ENCODE measurements around the gene E2F2.

E2F2 gene

DNA sequence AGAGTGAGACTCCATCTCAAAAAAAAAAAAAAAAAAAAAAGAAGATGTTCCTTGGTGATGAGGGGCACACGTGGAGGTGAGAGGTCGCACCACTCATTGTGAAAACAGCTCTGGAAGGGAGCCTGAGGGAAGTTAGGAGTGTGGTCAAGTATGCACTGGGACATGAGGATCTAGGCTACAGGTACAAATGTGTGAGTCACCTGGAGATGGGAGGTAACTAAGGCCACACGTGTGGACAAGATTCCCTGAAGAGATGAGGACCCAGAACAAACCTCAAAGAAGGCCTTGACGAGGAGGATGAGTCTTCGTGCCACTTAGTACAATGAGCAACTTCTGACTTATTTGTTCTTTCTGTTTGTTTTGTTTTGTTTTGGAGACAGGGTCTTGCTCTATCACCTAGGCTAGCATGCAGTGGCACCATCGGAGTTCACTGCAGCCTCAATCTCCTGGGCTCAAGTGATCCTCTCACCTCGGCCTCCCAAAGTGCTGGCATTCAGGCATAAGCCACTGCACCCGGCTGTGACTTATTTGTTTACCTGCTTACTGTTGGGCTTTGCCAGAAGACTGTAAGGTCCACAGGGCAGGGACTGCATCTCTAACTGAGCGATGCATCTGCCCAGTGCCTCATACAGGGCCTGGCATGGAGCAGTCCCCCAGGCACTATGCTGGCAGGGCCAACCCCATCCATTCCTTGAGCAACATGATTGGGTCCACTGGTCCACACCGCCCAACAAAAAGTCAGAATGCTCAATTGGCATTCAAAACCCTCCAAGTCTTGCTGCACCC is 53.5 kb downstream of the E2F2 start:
- no peaks in the 10 kb centered on the region for H3K27me3 ChIP-seq
- H3K4me1 ChIP-seq, result peaks cover 0 to 40% (median 17%) of the 10 kb centered on the region in 4 donors
- no peaks in the 10 kb centered on the region for H3K9me3 ChIP-seq
- TF ChIP-seq, protein P1, sequence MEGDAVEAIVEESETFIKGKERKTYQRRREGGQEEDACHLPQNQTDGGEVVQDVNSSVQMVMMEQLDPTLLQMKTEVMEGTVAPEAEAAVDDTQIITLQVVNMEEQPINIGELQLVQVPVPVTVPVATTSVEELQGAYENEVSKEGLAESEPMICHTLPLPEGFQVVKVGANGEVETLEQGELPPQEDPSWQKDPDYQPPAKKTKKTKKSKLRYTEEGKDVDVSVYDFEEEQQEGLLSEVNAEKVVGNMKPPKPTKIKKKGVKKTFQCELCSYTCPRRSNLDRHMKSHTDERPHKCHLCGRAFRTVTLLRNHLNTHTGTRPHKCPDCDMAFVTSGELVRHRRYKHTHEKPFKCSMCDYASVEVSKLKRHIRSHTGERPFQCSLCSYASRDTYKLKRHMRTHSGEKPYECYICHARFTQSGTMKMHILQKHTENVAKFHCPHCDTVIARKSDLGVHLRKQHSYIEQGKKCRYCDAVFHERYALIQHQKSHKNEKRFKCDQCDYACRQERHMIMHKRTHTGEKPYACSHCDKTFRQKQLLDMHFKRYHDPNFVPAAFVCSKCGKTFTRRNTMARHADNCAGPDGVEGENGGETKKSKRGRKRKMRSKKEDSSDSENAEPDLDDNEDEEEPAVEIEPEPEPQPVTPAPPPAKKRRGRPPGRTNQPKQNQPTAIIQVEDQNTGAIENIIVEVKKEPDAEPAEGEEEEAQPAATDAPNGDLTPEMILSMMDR (IDR thresholded peaks at IDR 0.05), result no peak
- intact Hi-C loops (cut with DNase I; ENCODE audit: low total_unique reads), result no loop called here
- no peaks in the 10 kb centered on the region for H3K36me3 ChIP-seq
- no peak for DNase-seq
- no peak overlapping the region for H3K27ac ChIP-seq
- no peak overlapping the region for H3K4me3 ChIP-seq

DNA sequence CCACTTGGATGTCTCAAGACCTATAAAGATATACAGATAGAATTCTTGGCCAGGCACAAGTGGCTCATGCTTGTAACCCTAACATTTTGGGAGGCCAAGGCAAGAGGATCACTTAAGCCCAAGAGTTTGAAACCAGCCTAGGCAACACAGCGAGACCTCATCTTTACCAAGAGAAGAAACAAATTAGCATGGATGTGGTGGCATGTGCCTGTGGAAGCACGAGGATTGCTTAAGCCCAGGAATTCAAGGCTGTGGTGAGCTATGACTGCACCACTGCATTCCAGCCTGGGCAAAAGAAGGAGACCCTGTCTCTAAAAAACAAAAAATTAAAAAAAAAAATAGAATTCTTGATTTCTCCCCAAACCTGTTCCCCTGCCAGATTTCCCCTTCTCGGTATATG is 55.4 kb downstream of the E2F2 start:
- Histone ChIP-seq H3K4me1 (peaks cover 0 to 35% (median 20%) of the 10 kb centered on the region in 4 donors), H3K27ac (peak overlapping the region in 1 of 2 donors; percentile 10), H3K9me3 (no peaks in the 10 kb centered on the region), H3K4me3 (no peak overlapping the region), H3K27me3 (no peaks in the 10 kb centered on the region), H3K36me3 (no peaks in the 10 kb centered on the region)
- intact Hi-C loops (cut with DNase I; ENCODE audit: low total_unique reads), result no loop called here
- TF ChIP-seq, protein P1 (IDR thresholded peaks at IDR 0.05), result no peak
- DNase-seq, result no peak

DNA sequence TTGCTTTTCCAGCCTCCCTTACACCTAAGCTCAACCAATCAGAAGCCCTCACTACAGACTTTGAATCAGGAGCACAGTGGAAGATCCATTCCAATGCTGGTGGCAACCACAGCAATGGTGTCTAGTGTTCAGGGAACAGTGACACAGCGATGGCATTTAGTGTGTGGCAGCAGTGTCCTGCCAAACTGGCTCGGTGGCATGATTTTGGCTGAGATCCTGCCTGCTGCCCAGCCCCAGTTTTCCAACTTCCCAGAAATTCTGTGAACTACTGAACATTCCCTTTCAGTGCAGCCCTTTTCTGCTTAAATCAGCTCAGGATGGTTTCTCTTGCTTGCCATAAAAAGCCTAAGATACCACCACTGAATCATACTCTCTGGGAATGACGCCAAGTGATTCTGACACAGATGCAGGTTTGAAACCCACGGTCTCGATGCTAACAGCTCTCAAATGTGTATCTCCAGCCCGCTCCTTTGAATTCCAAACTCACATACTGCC is 55.9 kb downstream of the E2F2 start:
- DNase-seq, result no peak
- Histone ChIP-seq H3K27ac (peak overlapping the region in 1 of 2 donors; percentile 10), H3K27me3 (no peaks in the 10 kb centered on the region), H3K4me3 (no peak overlapping the region), H3K36me3 (no peaks in the 10 kb centered on the region), H3K9me3 (no peaks in the 10 kb centered on the region), H3K4me1 (peaks cover 0 to 36% (median 22%) of the 10 kb centered on the region in 4 donors)
- TF ChIP-seq, protein P1 (IDR thresholded peaks at IDR 0.05), result no peak
- intact Hi-C loops (cut with DNase I; ENCODE audit: low total_unique reads), result no loop called here

DNA sequence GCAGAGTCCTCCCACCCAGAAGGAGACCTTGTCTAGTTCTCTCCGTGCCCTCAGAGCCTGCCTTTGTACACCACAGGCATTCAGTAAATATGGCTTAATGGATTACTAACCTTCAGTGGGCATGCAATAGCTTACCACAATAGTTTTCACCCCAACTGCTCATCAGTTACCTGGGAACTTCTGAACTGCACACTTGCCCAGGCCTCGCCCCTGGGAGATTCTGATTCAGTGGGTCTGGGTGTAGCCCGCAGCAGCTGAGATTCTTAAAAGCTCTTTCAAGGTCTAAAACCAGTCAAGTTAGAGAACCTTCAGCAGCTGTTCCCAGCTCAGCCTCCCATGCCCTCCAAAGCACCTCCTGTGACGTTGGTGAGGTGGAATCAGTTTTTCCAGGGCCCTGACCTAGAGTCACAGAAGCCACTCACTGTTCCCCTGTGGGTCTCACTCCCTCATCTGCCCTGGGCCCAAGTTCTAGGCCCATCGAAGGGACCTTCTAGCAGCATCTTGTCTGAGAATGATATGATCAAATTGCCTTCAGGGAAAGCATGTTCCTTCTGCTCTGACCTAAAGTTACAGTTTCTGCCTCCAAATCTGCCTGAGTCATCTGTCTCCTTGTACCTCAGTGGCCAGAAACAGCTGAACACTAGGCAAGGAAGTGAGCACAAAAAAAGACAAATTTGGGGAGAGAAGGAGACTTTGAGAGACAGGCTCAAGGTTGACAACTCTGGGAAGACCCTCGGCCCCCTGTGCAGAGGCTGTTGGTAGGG is 57.8 kb downstream of the E2F2 start:
- Histone ChIP-seq H3K4me3 (no peak overlapping the region), H3K36me3 (no peaks in the 10 kb centered on the region), H3K27me3 (no peaks in the 10 kb centered on the region), H3K9me3 (no peaks in the 10 kb centered on the region), H3K27ac (no peak overlapping the region), H3K4me1 (peaks cover 0 to 33% (median 18%) of the 10 kb centered on the region in 4 donors)
- DNase-seq, result no peak
- intact Hi-C loops (cut with DNase I; ENCODE audit: low total_unique reads), result no loop called here
- TF ChIP-seq, protein P1 (IDR thresholded peaks at IDR 0.05), result no peak

DNA sequence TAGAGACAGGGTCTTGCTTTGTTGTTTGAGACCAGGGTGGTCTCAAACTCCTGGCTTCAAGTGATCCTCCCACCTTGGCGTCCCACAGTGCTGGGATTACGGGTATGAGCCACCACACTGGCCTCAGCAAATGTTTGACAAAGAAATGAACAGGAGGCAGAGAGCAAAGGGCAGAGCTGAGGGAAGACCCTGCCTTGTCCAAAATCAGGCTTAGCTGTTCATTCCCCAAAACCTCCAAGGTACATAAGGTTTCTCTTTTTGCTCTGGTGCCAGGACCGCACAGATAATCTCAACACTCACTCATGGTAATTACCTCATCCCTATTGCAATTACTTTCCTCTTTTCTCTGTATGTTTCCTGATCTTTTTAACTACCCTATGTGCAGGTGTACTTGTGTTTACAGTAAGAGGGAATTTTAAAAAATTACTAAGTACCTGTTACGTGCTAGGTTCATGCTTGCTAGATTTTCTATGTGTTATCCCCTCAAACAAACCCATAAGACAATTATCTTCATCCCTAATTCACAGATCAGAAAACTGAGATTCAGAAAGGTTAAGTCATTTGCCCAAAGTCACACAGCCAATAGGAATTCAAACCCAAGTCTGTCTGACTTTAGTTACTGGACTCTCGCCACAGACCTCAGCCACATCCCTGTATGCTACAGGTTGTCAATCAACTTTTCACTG is 58.5 kb downstream of the E2F2 start:
- Histone ChIP-seq H3K4me1 (peaks cover 0 to 33% (median 18%) of the 10 kb centered on the region in 4 donors), H3K4me3 (no peak overlapping the region), H3K9me3 (no peaks in the 10 kb centered on the region), H3K27me3 (no peaks in the 10 kb centered on the region), H3K36me3 (no peaks in the 10 kb centered on the region), H3K27ac (no peak overlapping the region)
- no peak for DNase-seq
- intact Hi-C loops (cut with DNase I; ENCODE audit: low total_unique reads), result no loop called here
- TF ChIP-seq, protein P1 (IDR thresholded peaks at IDR 0.05), result no peak

Measured in tibial artery (tissue), 4 donors.